Activated CD8-positive, alpha-beta T cell treated with anti-CD3 and anti-CD28 coated beads for 36 hours (primary cell): ENCODE results near the gene TNS4. TPM values are rescaled to one million over a fixed set of nuclear protein-coding genes. Genes with fewer than 3 reads are reported as not detected.

Source experiments
- ATAC-seq: fragments of 200-7000 bp; cut with Tn5 transposase; one replicate; pipeline ENCODE4 v1.10.0; 2021; ENCODE audit warnings: mild to moderate bottlenecking, moderate library complexity
- CTCF ChIA-PET: fragments of 350-600 bp; sonication (Branson Sonifier 250); formaldehyde crosslinking; loops from one replicate; lab custom pipeline; 2021; ENCODE audit warnings: antibody characterized with exemption; lab: Charles Lee
- POLR2A ChIA-PET: fragments of 350-600 bp; sonication (Branson Sonifier 250); formaldehyde crosslinking; loops from one replicate; lab custom pipeline; 2021; ENCODE audit warnings: antibody characterized with exemption; lab: Charles Lee
- DNase-seq: peaks from one replicate; pipeline ENCODE4 v3.0.0-alpha.2; 2020
- H3K27ac Mint-ChIP-seq: one replicate; pipeline ENCODE4 v1.8.0; 2021; ENCODE audit warnings: mild to moderate bottlenecking, mixed read lengths
- H3K27me3 Mint-ChIP-seq: one replicate; pipeline ENCODE4 v1.8.0; 2021; ENCODE audit warnings: mixed read lengths
- H3K36me3 Mint-ChIP-seq: one replicate; pipeline ENCODE4 v1.8.0; 2021; ENCODE audit warnings: low read depth, mixed read lengths
- H3K4me1 Mint-ChIP-seq: one replicate; pipeline ENCODE4 v1.8.0; 2021; ENCODE audit warnings: low read depth, mixed read lengths
- H3K4me3 Mint-ChIP-seq: one replicate; pipeline ENCODE4 v1.8.0; 2021; ENCODE audit warnings: mild to moderate bottlenecking, moderate library complexity, mixed read lengths
- H3K9me3 Mint-ChIP-seq: one replicate; pipeline ENCODE4 v1.8.0; 2021; ENCODE audit warnings: mixed read lengths
- intact Hi-C: fragments of 100-400 bp; cut with micrococcal nuclease; formaldehyde crosslinking; loops from one replicate; pipeline ENCODE4 v1.10.0; 2022
- total RNA-seq, 2 experiments: library from RNA; stranded (reverse); gene quantifications; one replicate each; pipeline ENCODE4 v1.2.3, GENCODE V29; 2021
- TF ChIP-seq, protein P1 (sequence below): fragments of 200-600 bp; IDR thresholded peaks from one replicate; pipeline ENCODE4 v1.8.0; 2022; ENCODE audit warnings: antibody characterized with exemption, mild to moderate bottlenecking

TNS4 gene
- total RNA-seq, 2 experiments from 2014 or later: 5.8 to 6.3 TPM

DNA sequence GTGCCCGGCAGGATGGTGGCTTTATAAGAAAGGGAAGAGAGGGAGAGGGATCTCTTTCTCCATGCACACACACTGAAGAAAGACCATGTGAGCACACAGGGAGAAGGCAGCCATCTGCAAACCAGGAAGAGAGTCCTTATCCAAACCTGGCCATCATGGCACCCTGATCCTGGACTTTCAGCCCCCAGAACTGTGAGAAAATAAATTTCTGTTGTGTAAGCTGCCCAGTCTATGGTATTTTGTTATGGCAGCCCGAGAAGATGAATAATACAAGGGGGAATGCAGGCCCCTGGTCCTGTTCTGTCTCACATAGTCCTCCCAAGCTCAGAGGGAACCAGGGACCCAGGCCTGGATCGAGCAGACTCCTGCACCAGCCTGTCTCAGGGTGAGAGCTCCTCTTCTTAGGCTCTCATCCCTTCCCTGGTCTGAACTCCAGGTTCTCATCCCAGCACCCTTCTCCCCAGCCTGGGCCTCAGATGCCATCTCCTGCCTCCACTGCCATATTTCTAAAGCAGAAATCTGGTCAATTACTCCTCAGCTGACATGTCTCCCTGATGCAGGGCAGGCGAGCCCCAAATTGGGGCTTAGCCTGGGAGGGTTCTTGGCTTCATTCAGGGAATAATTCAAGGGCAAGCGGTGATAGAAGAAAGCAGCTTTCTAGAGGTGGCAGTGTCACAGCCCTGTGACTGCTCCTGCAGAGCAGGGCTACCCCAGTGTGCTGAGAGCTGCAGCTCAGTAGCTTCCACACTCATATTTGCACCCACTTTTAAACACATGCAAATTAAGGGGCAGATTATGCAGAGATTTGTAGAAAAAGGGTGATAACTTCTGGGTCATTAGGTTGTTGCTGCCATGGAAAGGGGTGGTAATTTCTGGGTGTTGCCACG lies 29.3 kb downstream of the TNS4 start:
- TF ChIP-seq, protein P1, sequence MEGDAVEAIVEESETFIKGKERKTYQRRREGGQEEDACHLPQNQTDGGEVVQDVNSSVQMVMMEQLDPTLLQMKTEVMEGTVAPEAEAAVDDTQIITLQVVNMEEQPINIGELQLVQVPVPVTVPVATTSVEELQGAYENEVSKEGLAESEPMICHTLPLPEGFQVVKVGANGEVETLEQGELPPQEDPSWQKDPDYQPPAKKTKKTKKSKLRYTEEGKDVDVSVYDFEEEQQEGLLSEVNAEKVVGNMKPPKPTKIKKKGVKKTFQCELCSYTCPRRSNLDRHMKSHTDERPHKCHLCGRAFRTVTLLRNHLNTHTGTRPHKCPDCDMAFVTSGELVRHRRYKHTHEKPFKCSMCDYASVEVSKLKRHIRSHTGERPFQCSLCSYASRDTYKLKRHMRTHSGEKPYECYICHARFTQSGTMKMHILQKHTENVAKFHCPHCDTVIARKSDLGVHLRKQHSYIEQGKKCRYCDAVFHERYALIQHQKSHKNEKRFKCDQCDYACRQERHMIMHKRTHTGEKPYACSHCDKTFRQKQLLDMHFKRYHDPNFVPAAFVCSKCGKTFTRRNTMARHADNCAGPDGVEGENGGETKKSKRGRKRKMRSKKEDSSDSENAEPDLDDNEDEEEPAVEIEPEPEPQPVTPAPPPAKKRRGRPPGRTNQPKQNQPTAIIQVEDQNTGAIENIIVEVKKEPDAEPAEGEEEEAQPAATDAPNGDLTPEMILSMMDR: no peak
- DNase-seq (no peak), ATAC-seq (no peak)
- Mint-ChIP-seq H3K27ac (no peak overlapping the region), H3K9me3 (no peaks in the 10 kb centered on the region), H3K27me3 (no peaks in the 10 kb centered on the region), H3K4me1 (peaks cover 5% of the 10 kb centered on the region), H3K4me3 (no peak overlapping the region), H3K36me3 (peaks cover 1% of the 10 kb centered on the region)
- ChIA-PET CTCF (interaction anchor here (0.5 to 1.8 kb wide), 4 partner anchors 8 to 39 kb away, joined by 3 to 4 read pairs (median 4); no protein-coding TSS in a partner anchor), POLR2A (interaction anchor here (0.9 to 1.6 kb wide), 4 partner anchors 12 to 52 kb away, joined by 3 to 5 read pairs (median 3); no protein-coding TSS in a partner anchor)
- intact Hi-C loops: no loop called here

DNA sequence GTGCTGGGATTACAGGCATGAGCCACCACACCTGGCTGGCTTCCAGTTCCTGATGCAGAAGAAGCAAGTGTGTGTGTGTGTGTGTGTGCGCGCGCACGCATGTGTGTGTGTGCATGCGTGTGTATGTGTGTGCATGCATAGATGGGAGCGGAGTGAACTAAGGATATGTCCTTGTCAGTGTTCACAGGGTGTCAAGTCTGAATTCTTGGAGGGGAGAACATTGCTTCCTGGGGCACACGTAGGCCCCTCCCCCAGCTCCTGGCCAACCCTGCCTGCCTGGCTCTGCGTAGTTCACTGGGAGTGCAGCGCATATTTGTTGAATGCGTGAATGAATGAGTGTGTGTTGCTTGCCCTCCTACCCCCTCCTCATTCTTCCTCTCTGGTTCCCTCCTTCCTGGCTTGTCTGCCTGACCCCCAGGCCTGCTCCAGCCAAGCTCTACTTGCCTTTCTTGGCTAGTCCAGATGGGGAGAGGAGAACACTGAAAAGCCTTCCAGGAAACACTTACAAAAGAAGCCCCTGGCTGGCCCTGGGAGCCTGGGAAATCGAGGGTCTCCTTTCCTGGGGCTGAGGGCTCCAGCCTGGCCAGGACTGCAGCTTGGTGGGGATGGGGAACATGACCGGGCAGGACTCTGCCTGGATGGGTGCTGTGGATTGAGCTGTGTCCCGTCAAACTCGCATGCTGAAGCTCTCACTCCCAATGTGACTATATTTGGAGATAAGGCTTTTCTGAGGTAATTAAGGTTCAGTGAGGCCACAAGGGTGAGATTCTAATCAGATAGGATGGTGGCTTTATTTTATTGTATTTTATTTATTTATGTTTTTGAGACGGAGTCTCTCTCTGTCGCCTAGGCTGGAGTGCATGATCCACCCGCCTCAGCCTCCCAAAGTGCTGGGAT lies 30.2 kb downstream of the TNS4 start:
- Mint-ChIP-seq H3K4me1 (peaks cover 3% of the 10 kb centered on the region), H3K4me3 (no peak overlapping the region), H3K27me3 (peaks cover 1% of the 10 kb centered on the region), H3K27ac (no peak overlapping the region), H3K9me3 (no peaks in the 10 kb centered on the region), H3K36me3 (no peaks in the 10 kb centered on the region)
- ATAC-seq: no peak
- ChIA-PET CTCF (interaction anchor here (1.1 to 1.8 kb wide), 3 partner anchors 9 to 38 kb away, joined by 3 to 4 read pairs (median 4); no protein-coding TSS in a partner anchor), POLR2A (interaction anchor here (1.6 kb wide), 1 partner anchor 11 kb away, joined by 3 read pairs; no protein-coding TSS in a partner anchor)
- intact Hi-C loops: no loop called here
- TF ChIP-seq, protein P1: no peak
- no peak for DNase-seq

DNA sequence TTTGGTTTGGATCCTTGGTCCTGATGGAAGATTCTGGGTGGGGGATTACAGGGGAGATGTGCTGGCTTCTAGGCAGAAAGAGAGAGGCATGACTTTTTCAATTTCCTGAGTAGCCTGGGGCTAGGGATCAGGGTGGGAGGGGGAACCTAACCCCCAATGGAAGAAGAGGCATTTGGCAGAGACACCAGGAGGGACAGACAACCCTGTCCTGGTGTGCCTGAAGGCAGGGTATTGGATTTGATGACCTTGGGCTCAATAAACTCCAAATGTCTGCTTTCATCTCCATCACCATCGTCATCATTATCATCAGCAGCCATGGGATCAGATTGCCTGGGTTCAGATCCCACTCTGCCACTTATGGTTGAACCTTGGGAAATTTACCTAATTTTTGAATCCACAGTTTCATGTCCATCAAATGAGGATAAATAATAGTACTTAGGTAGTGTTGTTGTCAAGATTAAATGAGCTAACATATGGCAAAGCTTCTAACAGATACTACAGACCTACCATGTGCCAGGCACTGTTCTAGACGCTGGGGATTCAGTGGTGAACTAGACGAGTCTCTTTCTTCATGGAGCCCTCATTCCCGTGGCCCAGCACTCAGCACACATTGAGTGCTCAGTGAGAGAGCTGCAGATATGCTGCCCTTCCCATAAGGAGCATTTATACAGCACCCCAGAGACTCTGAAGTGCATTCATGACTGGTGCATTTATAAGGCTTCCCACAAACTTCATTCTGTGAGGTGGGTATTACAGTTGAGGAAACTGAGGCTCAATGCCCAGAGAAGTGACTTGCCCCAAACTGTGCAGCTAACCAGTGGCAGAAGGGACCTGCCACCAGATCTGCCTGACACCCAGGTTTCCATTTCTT lies 31.4 kb downstream of the TNS4 start:
- H3K27ac Mint-ChIP-seq: no peak overlapping the region
- CTCF ChIA-PET: no interaction called here
- ATAC-seq (no peak), DNase-seq (no peak)
- no peaks in the 10 kb centered on the region for H3K9me3 Mint-ChIP-seq
- intact Hi-C loops: no loop called here
- peaks cover 1% of the 10 kb centered on the region for H3K27me3 Mint-ChIP-seq
- POLR2A ChIA-PET: no interaction called here
- H3K4me3 Mint-ChIP-seq: no peak overlapping the region
- peaks cover 2% of the 10 kb centered on the region for H3K4me1 Mint-ChIP-seq
- H3K36me3 Mint-ChIP-seq: no peaks in the 10 kb centered on the region
- TF ChIP-seq, protein P1: no peak

DNA sequence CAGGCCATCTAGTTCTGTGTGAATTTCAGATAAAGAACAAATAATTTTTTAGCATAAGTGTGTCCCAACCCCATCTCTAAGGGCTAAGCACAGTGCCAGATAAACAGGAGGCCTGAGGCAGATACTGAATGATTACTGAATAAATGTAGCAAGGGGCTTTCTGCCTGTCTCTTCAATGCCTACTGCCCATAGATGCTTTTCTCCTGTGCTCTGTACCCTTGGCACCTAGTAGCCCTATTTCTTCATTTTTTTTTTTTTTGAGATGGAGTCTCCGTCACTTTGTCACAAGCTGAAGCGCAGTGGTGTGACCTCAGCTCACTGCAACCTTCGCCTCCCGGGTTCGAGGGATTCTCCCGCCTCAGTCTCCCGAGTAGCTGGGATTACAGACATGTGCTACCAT lies 32.9 kb downstream of the TNS4 start:
- H3K9me3 Mint-ChIP-seq: no peaks in the 10 kb centered on the region
- H3K36me3 Mint-ChIP-seq: no peaks in the 10 kb centered on the region
- TF ChIP-seq, protein P1: no peak
- no peak overlapping the region for H3K4me3 Mint-ChIP-seq
- H3K27me3 Mint-ChIP-seq: peaks cover 1% of the 10 kb centered on the region
- no peak for ATAC-seq
- no peak for DNase-seq
- CTCF ChIA-PET: no interaction called here
- peaks cover 2% of the 10 kb centered on the region for H3K4me1 Mint-ChIP-seq
- no peak overlapping the region for H3K27ac Mint-ChIP-seq
- intact Hi-C loops: no loop called here
- POLR2A ChIA-PET: no interaction called here
